A549 (cell line): ENCODE measurements around the gene NEURL1.

Source experiments
- CBX8 ChIP-seq: fragments of 200-600 bp; sonication (generic); IDR thresholded peaks from 2 replicates; pipeline ENCODE4 v1.6.1; 2016
- CHD2 ChIP-seq: fragments of 150-350 bp; IDR thresholded peaks from 2 replicates; pipeline ENCODE4 v1.6.1; 2014; ENCODE audit warnings: low read length; ENCODE audit not compliant: partially characterized antibody
- JUNB ChIP-seq: fragments of >200 bp; sonication (Bioruptor Twin); formaldehyde crosslinking; IDR thresholded peaks from 2 replicates; pipeline ENCODE4 v1.6.1; 2016
- KDM1A ChIP-seq: fragments of 200-600 bp; sonication (generic); IDR thresholded peaks from 2 replicates; pipeline ENCODE4 v1.6.1; 2016; ENCODE audit warnings: low read depth, mild to moderate bottlenecking
- NR3C1 ChIP-seq: fragments of >200 bp; sonication (Bioruptor Twin); formaldehyde crosslinking; IDR thresholded peaks from 3 replicates; pipeline ENCODE4 v1.6.1; 2017
- POLR2A ChIP-seq: IDR thresholded peaks from 2 replicates; pipeline ENCODE4 v1.6.1; 2012; ENCODE audit warnings: mild to moderate bottlenecking, low read length
- TF ChIP-seq, protein P1 (sequence below): fragments of >200 bp; sonication (Bioruptor Twin); formaldehyde crosslinking; IDR thresholded peaks from 3 replicates; pipeline ENCODE4 v1.5.1; 2016

DNA sequence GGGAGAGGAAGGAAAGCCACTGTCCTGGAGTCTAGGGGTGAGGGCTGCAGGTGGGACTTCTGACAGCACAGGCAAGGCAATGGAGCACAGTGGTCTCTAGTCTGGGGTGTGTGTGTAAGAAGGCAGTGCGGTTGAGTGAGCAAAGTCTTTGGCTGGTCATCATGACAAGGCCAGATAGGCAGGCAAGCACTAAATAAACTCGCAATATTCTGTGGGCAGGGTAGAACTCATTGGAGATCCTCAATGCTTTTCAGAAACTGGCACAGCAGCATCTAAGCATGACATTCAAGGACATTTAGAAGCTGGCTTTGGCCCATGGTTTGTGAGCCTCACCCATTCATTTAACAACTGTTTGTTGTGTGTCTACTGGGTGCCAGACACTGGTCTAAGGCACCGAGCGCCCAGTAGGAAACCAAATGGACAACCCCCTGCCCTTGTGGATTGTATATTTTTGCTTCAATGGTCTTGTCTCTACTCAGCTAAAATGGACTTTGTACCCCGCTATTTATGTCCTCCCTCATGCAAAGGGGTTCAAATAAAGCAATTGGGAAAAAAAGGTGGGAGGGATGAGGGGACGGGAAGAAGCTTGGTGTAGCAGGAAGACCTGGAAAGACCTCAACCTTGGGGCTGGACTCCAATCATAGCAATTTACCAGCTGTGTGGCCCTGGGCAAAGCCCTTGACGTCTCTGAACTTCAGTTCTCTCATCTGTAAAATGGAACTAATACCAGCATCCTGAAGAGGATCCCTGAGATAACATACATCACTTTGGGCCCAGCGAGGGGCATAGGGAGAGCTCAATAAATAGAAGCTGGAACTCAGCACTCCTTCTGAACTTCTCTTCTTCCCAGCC is 116.0 kb downstream of the NEURL1 start:
- TF ChIP-seq POLR2A (no peak), JUNB (no peak), CHD2 (no peak), NR3C1 (no peak), KDM1A (no peak), CBX8 (no peak)
- TF ChIP-seq, protein P1, sequence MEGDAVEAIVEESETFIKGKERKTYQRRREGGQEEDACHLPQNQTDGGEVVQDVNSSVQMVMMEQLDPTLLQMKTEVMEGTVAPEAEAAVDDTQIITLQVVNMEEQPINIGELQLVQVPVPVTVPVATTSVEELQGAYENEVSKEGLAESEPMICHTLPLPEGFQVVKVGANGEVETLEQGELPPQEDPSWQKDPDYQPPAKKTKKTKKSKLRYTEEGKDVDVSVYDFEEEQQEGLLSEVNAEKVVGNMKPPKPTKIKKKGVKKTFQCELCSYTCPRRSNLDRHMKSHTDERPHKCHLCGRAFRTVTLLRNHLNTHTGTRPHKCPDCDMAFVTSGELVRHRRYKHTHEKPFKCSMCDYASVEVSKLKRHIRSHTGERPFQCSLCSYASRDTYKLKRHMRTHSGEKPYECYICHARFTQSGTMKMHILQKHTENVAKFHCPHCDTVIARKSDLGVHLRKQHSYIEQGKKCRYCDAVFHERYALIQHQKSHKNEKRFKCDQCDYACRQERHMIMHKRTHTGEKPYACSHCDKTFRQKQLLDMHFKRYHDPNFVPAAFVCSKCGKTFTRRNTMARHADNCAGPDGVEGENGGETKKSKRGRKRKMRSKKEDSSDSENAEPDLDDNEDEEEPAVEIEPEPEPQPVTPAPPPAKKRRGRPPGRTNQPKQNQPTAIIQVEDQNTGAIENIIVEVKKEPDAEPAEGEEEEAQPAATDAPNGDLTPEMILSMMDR: no peak
